NCI-H2081 treated with DMSO at 0.1 percent for 48 hours (cell line): ENCODE data around the gene PRKAR2B.

Experiments
- DNase-seq: peaks from one replicate; lab custom pipeline; 2025; lab: John Stamatoyannopoulos, UW

The PRKAR2B gene

GRCh38 chr7:107044347-107045194 is at the start of gene PRKAR2B:
Gene PRKAR2B (plus strand): TSS chr7:107044705. CDS start chr7:107044908, 203 bp downstream.
- DNase-seq: peak; percentile 20

DNA sequence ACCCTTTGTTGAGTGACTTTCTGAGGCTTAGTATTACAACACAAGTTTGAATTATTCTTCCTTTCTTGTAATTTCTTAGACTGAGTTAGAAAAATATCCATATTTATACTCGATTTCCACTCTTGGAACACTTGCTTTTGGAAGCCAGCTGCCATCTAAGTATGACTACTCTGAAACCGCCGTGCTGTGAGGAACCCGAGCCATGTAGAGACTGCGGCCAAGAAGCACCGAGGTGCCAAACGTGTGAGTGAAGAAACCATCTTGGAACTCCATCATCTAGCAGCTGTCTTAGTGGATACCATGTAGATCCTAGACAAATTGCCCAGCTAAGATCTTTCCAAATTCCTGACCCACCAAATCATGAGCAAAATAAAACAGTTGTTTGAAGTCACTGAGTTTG is 49.7 kb upstream of the PRKAR2B start:
- no peak for DNase-seq

DNA sequence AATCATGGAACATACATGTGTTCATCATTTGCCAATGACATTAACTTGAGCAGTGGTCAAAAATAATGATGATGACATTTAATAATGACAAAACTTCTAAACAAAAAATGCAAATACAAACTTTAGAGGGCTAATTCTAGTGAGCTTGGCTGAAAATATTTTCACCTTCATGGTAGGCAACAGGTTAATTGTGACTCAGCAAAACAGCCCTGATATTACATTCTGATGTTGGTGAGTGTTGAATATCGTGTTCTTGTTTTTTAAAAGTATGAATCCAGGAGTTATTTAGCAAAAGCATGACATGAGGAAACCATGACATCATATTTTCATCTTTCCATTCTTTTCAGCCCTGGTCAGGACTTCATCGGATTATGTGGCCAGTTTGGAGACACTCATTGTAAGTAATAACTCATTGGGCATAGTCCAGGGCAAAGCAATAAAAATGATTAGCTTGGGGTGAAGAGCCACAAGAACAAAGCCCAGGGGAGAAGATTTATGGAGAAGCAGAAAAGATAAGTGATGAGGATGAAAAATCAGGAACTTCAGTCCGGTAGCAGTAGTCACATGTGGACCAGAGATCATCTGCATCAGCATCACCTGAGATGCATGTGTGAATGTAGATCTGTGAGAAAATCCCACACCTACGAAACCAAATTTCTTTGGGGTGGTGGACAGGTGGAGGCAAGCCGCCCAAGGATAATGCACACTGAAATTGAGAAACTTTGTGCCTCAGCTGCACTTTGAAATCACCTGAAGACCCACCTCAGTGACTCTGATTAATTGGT is 46.8 kb upstream of the PRKAR2B start:
- no peak for DNase-seq

- DNase-seq: no peak
Observed at GRCh38 chr7:106999023-106999422, 45.5 kb upstream of the PRKAR2B start.

DNA sequence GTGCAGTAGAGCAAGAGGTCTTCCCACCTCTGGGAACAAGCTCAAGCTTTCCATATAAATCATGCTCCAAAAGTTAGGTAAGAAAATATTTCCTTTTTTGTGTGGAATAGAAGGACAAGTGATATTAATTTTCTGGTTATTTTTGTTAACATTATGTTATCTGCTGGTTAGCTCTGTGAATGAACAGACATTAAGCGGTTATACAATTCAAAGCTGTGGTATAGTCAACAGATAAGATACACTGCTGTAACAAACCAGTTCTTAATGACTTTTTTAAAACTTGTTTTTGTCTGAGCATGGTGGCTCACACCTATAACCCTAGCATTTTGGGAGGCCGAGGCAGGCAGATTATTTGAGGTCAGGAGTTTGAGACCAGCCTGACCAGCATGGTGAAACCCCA is 43.0 kb upstream of the PRKAR2B start:
- DNase-seq: no peak

GRCh38 chr7:107002126-107002525 is 42.4 kb upstream of the PRKAR2B start:
- DNase-seq: no peak

GRCh38 chr7:107002529-107002998 is 41.9 kb upstream of the PRKAR2B start:
- DNase-seq: no peak

- no peak for DNase-seq
Observed at GRCh38 chr7:107007007-107007891, 37.3 kb upstream of the PRKAR2B start.

GRCh38 chr7:107007892-107008287 is 36.6 kb upstream of the PRKAR2B start:
- no peak for DNase-seq

DNA sequence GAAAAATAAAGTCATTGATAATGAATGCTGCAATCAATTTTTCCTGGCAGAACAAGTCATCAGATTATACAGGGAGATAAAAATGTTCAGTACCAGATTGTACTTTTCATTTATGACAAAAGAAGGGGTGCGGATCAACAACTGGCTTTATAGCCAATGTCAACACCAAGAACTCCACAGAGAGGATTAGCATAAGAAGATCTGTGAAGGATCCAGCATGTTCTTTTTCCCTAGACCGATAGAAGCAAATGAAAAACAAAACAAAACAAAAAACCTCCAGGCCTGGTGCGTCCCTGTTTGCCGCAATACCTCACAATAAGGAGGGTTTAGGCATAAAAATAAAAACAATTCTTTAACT is 34.7 kb upstream of the PRKAR2B start:
- no peak for DNase-seq

DNA sequence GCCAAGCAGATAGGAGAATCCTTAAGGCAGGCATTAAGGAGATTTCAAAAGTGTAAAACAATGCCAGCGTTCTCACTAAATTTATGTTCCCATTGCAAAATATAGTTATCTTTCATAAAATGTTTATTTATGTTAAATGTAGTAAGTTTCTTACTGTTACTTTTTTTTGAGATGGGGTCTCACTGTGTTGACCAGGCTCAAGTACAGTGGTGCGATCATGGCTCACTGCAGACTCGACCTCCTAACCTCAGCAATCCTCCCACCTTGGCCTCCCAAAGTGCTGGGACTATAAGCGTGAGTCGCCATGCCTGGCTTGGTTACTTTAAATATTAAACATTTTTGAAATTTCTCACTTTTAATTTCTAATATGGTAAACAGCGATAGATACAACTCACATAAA is 31.8 kb upstream of the PRKAR2B start:
- DNase-seq: no peak

DNA sequence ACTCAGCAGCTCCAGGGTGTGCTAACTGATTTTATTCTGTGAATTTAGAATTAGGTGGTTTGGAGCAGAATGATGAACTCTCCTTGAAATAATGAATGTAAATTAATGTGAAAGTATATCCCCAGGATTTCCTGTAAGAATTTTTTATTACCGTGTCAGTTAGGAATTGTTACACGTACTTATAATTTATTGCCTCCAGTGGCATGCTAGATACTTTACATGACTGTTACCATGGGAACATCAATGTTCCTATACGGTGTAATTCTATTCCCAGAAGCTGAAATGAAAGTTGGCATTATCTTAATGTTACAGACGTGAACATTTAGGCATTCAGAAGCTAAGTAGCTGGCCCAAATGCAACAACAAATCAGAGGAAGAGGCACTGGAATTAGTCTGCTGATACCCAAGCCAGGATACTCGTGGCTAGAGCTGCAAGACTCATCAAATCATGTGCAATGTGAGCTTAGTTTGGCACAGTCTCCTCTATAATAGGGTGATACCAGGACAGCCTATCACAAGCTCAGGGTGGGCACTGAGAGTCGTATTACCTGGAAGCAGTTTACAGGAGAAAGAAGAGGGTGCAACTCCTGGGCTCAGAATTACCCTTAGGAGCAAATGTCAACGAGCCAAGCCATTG is 30.0 kb upstream of the PRKAR2B start:
- no peak for DNase-seq

- no peak for DNase-seq
Observed at GRCh38 chr7:107016312-107016711, 28.2 kb upstream of the PRKAR2B start.

DNA sequence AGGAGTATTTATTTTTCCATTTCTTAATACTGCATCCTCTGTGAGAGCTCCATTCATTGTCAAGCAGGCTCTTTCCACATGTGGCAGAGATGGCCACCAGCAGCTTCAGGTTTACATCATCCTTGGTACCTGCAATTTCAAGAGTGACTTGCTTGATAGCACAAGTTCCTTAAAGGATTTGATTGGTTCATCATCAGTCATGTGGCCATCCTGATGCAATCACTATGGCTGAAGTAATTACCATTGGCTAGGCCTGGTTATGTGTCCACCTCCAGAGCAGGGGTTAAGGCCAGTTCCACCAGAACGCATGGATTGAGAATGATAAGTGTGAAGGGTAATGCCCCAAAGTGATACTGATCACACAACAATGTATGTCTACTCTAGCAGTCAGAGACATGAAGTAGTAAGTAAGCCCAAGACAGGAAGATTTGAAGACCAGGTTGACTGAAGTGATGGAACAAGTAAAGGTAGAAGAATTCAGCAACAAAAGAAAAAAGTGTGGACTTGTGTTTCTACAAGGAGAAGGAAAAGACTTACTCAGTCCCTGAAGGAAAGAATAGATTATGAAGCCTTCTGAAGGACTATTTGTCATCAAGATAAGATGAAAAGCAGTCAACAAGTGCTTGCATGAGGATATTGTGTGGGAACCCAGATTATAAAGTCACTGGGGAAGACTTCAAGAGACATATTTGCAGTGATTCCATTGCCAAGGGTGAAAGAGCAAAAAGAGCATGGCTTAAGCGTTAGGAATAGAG is 26.4 kb upstream of the PRKAR2B start:
- no peak for DNase-seq

- DNase-seq: no peak
Observed at GRCh38 chr7:107020400-107020799, 24.1 kb upstream of the PRKAR2B start.

GRCh38 chr7:107021600-107021999 is 22.9 kb upstream of the PRKAR2B start:
- DNase-seq: no peak

DNA sequence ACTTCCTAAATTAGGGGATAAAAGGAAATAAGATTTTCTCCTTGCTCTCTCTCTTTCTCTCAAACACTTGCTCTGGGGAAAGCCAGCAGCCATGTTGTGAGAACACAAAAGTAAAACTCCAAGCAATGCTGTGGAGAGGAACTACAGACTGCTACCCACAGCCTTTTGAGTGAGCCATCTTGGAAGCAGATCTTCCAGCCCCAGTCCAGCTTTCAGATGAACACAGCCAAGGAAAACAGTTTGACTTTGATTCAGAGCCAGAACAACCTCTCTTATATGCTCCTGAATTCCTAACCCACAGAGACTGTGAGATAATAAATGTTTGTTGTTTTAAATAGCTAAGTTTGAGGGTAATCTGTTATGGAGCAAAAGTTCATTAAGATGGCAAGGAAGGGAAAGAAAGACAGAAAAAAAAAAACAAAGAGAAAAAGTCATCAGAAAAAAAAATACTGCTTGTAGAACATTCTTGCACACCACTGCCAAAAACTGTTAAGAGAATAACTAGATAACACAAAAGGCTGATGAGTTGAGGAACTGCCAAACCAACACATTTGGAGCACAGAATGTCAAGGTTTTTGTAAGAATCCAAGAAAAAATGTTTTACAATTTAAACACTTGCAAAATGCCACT is 20.9 kb upstream of the PRKAR2B start:
- no peak for DNase-seq

DNA sequence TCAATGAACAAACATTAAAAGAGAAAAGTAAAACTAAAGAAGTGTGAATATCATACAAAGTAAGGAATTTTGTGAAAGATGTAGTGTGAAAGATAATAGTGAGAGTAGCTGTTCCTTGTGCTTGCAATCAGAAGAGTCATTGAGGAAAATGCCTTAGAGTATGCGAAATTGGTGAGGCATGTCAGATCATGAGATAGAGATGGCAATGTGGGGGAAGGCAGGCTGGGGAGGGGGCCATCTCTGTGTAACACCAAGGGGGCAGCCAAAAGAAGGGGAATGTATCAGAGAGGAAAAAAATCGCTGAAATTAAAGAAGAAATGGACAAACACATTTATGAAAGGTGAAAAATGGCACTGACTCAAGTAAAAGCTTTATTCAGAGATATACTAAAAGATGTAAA is 19.6 kb upstream of the PRKAR2B start:
- DNase-seq: no peak

GRCh38 chr7:107025449-107026103 is 18.9 kb upstream of the PRKAR2B start:
- no peak for DNase-seq

DNA sequence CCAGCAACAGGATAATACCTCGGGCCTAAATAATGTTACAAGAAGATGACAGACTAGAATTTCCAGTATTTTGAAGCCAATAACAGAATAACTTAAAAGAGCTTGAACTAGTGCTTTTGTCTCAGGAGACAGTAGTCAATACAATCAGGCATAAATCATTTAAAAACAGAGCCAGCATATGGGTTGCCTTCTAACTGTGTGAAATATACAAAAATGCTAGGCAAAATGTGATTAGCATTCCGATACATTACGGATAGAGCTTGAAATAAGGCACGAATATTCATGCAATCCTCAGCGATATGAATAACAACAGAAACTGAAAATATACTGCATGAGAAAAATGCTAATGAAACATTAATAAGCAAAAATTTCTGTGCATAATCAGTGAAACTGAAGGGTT is 18.3 kb upstream of the PRKAR2B start:
- DNase-seq: no peak
